CD1c-positive myeloid dendritic cell (primary cell): Measurements from ENCODE around the gene HLF.

ENCODE experiments used
- DNase-seq: peaks from one replicate; pipeline ENCODE4 v3.0.0-alpha.2; 2016; ENCODE audit errors: extremely low spot score

The HLF gene

DNA sequence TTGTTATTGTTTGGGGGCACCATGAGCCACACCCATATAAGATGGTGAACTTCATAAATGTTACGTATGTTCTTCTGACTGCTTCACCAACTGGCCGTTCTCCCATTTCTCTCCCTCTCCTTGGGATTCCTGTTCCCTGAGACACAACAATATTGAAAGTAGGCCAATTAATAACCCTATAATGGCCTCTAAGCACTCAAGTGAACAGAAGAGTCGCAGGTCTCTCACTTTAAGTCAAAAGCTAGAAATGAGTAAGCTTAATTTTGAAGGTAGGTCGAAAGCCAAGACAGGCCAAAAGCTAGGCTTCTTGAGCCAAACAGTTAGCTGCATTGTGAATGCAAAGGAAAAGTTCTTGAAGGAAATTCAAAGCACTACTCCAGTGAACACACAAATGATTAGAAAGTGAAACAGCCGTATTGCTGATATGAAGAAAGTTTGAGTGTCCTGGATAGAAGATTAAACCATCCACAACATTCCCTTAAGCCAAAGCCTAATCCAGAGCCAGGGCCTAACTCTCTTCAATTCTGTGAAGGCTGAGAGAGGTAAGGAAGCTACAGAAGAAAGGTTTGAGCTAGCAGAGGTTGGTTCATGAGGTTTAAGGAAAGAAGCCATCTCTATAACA is 25.8 kb downstream of the HLF start:
- no peak for DNase-seq

DNA sequence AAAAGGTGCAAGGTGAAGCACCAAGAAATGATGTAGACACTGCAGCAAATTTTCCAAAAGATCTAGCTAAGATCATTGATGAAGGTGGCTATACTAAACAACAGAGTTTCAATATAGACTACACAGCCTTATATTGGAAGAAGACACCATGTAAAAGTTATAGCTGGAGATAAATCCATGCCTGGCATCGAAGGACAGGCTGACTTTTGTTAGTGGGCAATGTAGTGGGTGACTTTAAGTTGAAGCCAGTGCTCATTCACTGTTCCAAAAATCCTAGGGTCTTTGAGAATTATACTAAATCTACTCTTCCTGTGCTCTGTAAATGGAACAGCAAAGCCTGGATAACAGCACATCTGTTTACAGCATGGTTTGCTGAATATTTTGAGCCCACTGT is 26.4 kb downstream of the HLF start:
- DNase-seq: no peak

GRCh38 chr17:55292094-55292493 is 27.3 kb downstream of the HLF start:
- no peak for DNase-seq

GRCh38 chr17:55294042-55294751 is 29.4 kb downstream of the HLF start:
- DNase-seq: no peak

- DNase-seq: peak; percentile 64
These were observed 30.8 kb downstream of the HLF start for GRCh38 chr17:55295411-55296170.

DNA sequence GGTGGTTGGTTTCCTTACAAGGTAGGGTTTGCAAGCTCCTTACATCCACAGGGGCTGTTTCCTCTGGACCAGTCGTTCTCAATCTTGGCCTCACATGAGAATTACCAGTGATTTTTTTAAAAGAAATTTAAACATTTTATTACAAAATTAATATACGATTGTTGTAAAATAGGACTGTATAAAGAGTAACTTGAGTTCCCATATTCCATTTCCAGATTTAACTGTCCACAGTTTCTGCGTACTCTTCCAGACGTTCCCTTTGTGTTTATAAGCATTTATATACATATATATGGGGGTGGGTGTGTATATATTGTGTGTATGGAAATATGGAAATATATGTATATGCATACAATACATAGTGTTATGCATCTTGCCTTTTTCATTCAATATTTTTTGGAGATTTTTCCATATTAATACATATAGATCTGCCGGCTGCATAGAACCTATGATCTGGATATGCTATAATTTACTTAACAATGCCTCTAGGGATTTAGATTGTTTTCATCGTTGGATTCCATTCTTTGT is 31.5 kb downstream of the HLF start:
- DNase-seq: no peak

DNA sequence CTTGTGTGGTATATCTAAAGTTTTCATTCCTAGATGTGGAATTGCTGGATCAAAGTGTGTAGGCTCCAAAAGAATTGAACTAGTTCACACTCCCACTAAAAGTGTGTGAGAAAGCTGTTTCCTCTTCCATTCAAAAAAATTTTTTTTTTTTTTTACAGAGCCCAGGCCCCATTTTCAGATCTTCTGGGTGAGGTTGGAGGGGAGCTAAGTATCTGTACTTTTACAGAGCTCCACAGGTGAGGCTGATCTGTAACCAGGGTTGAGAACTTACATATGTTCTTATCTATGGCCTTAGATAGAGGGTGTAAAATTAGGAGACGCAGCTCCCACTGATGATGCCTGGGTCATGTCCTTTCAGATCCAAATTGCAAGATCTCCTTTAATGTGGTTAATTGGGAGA is 31.9 kb downstream of the HLF start:
- DNase-seq: no peak

GRCh38 chr17:55298111-55298730 is 33.5 kb downstream of the HLF start:
- DNase-seq: no peak

GRCh38 chr17:55299162-55299838 is 34.5 kb downstream of the HLF start:
- DNase-seq: no peak

DNA sequence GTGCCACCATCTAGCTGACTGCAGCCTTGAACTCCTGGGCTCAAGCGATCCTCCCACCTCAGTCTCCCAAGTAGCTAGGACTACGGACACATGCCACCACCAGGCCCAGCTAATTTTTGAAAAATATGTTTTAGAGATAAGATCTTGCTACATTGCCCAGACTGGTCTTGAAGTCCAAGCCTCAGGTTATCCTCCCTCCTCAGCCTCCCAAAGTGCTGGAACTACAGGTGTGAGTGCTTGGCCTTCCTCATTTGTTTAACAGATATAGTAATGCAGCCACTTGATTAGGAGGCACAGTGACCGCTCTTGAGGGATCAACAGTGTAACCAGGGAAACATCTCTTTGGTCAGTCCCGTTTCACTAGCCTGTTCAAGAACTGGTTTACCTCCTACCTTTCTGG is 35.1 kb downstream of the HLF start:
- DNase-seq: no peak

DNA sequence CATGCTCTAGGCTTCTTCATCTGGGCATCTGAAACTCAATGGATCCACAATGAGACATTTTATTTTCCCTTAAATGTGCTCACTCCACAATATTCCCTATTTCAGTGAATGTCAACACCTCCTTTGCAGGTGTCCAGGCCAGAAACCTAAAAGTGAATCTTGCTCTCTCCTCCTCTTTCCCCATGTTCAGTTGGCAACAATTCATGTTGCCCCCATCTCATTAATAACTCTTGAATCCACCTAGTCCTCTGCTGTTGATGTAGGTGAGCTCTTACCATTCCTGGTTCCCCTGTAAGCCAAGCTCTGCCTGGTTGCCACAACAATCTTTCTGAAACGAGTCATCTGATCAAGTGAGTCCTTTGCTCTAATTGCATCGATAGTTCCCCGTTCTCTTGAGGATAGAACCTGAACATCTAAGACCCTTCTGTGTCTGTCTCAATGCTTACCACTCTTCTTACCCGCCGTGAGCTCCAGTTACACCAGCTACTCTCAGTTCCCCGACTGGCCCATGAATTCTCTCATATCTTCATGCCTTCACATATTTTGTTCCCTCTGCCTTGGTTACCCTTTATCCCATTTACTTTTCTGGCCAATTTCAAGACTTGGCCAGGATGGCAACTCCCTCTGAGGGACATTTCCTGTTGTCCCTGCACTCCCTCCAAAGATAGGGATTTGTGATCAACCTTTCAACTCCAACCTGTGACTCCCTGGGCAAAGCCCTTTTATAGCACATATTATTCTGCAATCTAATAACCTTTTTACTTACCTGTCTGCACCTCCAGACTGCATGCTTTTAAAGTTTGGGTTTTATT is 35.9 kb downstream of the HLF start:
- no peak for DNase-seq

DNA sequence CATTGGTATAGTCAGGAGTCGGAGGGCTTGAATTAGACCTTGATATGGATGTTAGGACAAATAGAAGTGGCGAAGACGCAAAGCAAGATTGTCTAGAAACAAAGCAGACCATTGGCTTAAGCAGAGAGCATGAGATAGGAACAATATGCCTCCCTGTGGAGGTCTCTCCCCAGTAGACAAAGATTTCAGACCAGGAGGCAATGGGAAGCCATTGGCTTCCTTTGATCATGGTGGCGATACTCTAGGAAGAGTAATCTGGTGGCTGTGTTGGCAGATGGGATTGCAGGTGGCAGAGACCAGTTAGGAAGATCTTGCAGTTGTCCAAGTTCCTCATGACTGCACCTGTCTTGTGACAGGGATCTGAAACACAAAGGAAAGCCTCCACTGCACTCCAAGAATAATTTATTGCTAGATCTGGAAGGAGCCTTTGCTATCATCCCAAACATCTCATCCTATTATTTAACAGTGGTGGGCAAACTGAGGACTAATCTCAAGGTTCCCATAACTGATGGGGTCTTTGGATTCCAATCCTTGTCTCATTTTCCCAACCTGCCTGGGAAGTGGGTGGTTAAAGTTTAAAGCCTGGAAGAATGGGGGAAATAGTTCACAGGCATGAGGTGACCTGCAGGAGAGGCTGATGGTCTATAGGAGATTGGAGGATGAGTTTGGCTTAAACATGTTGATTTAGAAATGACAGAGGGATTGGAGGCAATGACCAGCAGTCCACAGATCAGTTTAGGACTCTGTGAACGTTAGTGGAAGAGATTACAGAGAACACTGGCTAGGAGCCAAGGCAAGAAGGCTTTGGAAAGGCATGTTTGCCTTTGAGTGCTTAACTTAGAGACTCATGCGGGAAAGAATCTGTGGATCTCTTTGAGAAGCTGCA is 37.0 kb downstream of the HLF start:
- no peak for DNase-seq

DNA sequence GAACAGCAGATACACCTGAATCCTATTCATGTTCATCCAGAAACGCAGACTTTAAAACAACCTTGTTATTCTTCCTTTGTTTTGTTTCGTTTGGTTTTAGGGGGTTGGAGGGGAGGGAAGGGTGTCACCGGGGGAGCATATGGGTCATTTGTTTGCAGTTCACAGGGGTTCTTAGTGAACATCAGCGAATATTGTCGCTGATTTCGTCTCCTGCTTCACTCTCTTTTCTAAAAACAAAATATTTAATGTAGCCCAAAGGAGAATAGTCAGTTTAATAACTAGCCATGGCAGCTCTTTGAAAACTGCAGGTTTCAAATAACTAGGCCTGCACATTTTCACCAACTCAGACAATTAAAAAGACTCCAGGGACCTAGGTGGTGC is 37.6 kb downstream of the HLF start:
- no peak for DNase-seq

- DNase-seq: no peak
These were observed 38.3 kb downstream of the HLF start for GRCh38 chr17:55303008-55303493.

- DNase-seq: peak; percentile 2
These were observed 39.0 kb downstream of the HLF start for GRCh38 chr17:55303701-55304145.

DNA sequence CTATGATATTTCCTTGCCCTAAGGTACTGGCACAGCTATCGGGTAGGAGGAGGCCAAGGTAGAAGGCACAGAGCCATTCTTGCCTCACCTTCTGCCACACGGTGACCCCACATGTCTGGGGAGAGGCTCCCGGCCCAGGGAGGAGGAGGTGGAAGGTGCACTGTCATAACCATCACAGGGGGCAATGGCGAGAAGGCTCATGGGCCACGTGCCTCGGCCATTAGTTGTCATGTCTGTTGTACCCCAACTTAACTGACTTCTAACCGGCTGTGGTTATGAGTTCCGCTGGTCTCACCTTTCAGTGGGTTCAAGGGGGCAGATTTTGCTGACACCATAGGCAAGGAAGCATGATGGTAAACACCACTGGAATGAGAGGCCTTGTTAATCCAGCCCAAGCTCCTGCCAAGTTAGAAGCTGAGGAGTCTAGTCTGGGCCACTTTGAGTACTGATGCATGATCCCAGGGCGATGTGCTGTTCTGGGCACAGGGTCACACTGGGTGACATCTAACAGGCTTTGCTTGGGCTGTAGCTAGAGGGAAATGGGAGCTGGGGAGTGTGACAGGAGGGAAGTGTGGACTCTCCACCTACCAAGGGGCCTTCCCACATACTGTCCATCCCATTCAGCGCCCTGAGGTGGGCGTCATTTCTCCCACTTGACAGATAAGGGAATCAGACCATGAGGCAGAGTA is 39.6 kb downstream of the HLF start:
- DNase-seq: no peak

- no peak for DNase-seq
These were observed 40.7 kb downstream of the HLF start for GRCh38 chr17:55305321-55306087.

DNA sequence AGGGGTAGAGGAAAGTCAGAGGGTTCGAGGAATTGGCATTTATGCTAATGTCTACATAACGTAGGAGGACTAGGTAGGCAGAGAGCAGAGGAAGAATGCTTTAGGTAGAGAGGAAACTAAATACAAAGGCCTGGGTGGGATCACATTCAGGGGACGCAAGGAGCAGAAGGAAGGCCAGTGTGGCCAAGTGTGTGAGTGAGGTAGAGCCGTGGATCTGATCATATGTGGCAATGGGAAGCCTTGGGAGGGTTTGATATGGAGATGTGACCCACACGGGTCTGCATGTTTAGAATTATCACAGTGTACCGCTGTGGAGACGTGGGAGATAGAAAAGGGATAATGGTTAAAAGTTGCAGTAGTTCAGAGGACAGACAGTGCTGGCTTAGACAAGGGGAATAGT is 43.1 kb downstream of the HLF start:
- DNase-seq: no peak
